Esophagus squamous epithelium (tissue), 5 donors: ENCODE data around the gene TAP1. TPM values are rescaled to one million over a fixed set of nuclear protein-coding genes. Genes with fewer than 3 reads are reported as not detected.
"Not testable (repeated sequence)": the region's sequence is repeated elsewhere in the genome, so short reads cannot be mapped to it uniquely, and the experiment has no call there.

Source experiments
- DNase-seq: peaks from one replicate; lab custom pipeline; 2025; lab: John Stamatoyannopoulos, UW
- H3K27ac ChIP-seq, 4 donors: fragments of 200-600 bp; sonication (generic); one replicate each; pipeline ENCODE4 v1.5.1; 2016 to 2019; ENCODE audit warnings: mild to moderate bottlenecking in 1 of 4
- H3K27me3 ChIP-seq, 4 donors: fragments of 200-600 bp; sonication (generic); 1 replicate in 3 of 4; 2 replicates in 1 of 4; pipeline versions ENCODE4 v1.5.1 to v1.6.0; 2017 to 2021; ENCODE audit warnings: antibody characterized with exemption in 1 of 4
- H3K36me3 ChIP-seq, 3 donors: fragments of 200-600 bp; sonication (generic); one replicate each; pipeline ENCODE4 v1.5.1; 2016 to 2019
- H3K4me1 ChIP-seq, 3 donors: fragments of 200-600 bp; sonication (generic); one replicate each; pipeline ENCODE4 v1.5.1; 2017 to 2019
- H3K4me3 ChIP-seq, 4 donors: fragments of 200-600 bp; sonication (generic); 1 replicate in 3 of 4; 2 replicates in 1 of 4; pipeline ENCODE4 v1.5.1; 2016 to 2019; ENCODE audit warnings: mild to moderate bottlenecking in 2 of 4, moderate library complexity in 1 of 4
- H3K9me3 ChIP-seq, 3 donors: fragments of 200-600 bp; sonication (generic); one replicate each; pipeline ENCODE4 v1.5.1; 2016 to 2019
- POLR2A ChIP-seq, 4 donors: fragments of 450-650 bp; IDR thresholded peaks; one replicate each; pipeline ENCODE4 v1.6.1; 2017; ENCODE audit warnings: antibody characterized with exemption in 4 of 4, mild to moderate bottlenecking in 4 of 4, moderate library complexity in 3 of 4
- WGBS, 2 donors: methylation state at CpG; one replicate each; pipeline ENCODE4 v1.1.5; 2018; 5-methylcytosine and 5-hydroxymethylcytosine counted together
- intact Hi-C: fragments of 100-400 bp; cut with DNase I; formaldehyde crosslinking; loops from one replicate; pipeline ENCODE4 v1.15.0; 2022
- total RNA-seq, 4 donors: library from RNA; depleted of rRNA; stranded (reverse); fragments of >200 nt; gene quantifications; one replicate each; pipeline ENCODE4 v1.1.0, GENCODE V29; 2016
- TF ChIP-seq, protein P1 (sequence below), 6 experiments: fragments of 450-650 bp in 4 of 6; fragments of 200-600 bp in 2 of 6; sonication (generic) in 2 of 6; IDR thresholded peaks; one replicate each; pipeline ENCODE4 v1.5.1; 2016 to 2019; ENCODE audit warnings: antibody characterized with exemption in 6 of 6, mild to moderate bottlenecking in 4 of 6, moderate library complexity in 4 of 6
- donor health status: DM: yes; HTN: yes; CAD: no.

Gene TAP1
- total RNA-seq, 4 donors from 2014 or later, result 31.7 to 95.5 (median 40.3) TPM

DNA sequence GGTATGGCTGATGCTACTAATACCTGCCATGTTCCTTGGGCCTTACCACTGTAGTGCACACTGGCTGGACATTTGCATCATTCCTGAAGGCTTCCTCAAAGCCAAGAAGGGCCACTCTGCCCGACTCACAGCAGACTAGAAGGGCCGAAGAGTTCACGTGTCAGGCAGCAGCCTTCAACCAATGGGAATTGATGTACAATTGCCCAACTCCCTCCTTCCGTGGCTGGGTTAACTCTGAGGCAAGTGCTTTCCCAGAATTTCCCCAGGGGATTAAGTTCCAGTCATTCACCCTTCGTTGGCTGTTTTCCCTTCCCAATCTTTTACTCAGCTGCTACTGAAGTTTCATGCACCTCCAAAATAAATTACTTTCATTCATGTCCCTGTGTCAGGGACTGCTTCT lies 30.3 kb upstream of the TAP1 start:
- Histone ChIP-seq H3K4me1 (peaks cover 0 to 19% (median 10%) of the 10 kb centered on the region in 3 donors), H3K36me3 (no peaks in the 10 kb centered on the region), H3K4me3 (no peak overlapping the region), H3K27me3 (peaks cover 0 to 9% (median 0%) of the 10 kb centered on the region in 4 donors), H3K27ac (no peak overlapping the region), H3K9me3 (no peaks in the 10 kb centered on the region)
- no peak for TF ChIP-seq POLR2A (IDR thresholded peaks at IDR 0.05)
- TF ChIP-seq, protein P1, sequence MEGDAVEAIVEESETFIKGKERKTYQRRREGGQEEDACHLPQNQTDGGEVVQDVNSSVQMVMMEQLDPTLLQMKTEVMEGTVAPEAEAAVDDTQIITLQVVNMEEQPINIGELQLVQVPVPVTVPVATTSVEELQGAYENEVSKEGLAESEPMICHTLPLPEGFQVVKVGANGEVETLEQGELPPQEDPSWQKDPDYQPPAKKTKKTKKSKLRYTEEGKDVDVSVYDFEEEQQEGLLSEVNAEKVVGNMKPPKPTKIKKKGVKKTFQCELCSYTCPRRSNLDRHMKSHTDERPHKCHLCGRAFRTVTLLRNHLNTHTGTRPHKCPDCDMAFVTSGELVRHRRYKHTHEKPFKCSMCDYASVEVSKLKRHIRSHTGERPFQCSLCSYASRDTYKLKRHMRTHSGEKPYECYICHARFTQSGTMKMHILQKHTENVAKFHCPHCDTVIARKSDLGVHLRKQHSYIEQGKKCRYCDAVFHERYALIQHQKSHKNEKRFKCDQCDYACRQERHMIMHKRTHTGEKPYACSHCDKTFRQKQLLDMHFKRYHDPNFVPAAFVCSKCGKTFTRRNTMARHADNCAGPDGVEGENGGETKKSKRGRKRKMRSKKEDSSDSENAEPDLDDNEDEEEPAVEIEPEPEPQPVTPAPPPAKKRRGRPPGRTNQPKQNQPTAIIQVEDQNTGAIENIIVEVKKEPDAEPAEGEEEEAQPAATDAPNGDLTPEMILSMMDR (IDR thresholded peaks at IDR 0.05), result no peak
- no peak for DNase-seq
- WGBS, 2 donors, result 20 to 23% methylated on average over 5 of the region's 5 CpGs
- intact Hi-C loops, result loop anchor here (5.0 to 10.0 kb wide), 2 partner anchors 51 to 99 kb away; no protein-coding TSS in a partner anchor

DNA sequence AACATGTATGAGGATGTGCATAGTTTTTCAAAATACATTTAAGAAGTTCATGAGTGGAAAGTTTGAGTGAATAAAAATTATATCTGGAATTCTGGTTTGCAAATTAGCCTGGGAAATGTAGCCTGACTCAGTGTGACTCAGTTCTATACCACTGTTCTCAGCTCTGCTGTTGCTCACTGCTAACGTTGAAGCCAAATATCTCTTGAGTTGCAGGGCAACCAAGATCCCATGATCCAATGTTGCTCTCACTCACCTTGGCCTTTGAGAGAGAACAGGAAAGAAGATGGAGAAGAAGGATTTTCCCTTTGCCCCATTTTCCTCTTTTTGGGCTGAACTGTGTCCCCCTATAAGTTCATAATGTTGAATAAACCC lies 29.4 kb upstream of the TAP1 start:
- Histone ChIP-seq H3K4me3 (no peak overlapping the region), H3K36me3 (no peaks in the 10 kb centered on the region), H3K9me3 (no peaks in the 10 kb centered on the region), H3K27ac (no peak overlapping the region), H3K27me3 (peaks cover 0 to 9% (median 0%) of the 10 kb centered on the region in 4 donors), H3K4me1 (peaks cover 0 to 19% (median 10%) of the 10 kb centered on the region in 3 donors)
- TF ChIP-seq, protein P1 (IDR thresholded peaks at IDR 0.05), result no peak
- no peak for TF ChIP-seq POLR2A (IDR thresholded peaks at IDR 0.05)
- DNase-seq, result no peak
- 11 to 25% methylated on average over 1 of the region's 1 CpG for WGBS, 2 donors
- intact Hi-C loops, result loop anchor here (5.0 to 10.0 kb wide), 2 partner anchors 52 to 99 kb away; no protein-coding TSS in a partner anchor

DNA sequence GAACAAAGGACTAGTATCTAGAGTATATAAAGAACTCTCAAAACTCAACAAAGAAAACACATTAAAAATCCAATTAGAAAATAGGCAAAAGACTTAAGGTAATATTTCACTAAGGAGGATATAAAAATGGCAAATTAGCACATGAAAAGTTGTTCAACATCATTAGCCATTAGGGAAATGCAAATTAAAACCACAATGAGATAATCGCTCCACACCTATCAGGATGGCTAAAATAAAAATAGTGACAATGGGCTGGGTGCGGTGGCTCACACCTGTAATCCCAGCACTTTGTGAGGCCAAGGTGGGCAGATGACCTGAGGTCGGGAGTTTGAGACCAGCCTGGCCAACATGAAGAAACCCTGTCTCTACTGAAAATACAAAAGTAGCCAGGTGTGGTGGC lies 27.5 kb upstream of the TAP1 start:
- H3K9me3 ChIP-seq, H3K4me1 ChIP-seq, H3K27ac ChIP-seq, H3K27me3 ChIP-seq, H3K4me3 ChIP-seq, DNase-seq, H3K36me3 ChIP-seq: not testable (repeated sequence)
- intact Hi-C loops, result loop anchor here (5.0 to 10.0 kb wide), 2 partner anchors 54 to 101 kb away; no protein-coding TSS in a partner anchor
- 73 to 81% methylated on average over 3 of the region's 3 CpGs for WGBS, 2 donors

- intact Hi-C loops, result loop anchor here (5.0 to 10.0 kb wide), 2 partner anchors 55 to 103 kb away; no protein-coding TSS in a partner anchor
- Histone ChIP-seq H3K27ac (no peak overlapping the region), H3K4me3 (no peak overlapping the region), H3K4me1 (peaks cover 0 to 6% (median 4%) of the 10 kb centered on the region in 3 donors), H3K36me3 (no peaks in the 10 kb centered on the region), H3K27me3 (peaks cover 0 to 13% (median 0%) of the 10 kb centered on the region in 4 donors), H3K9me3 (no peaks in the 10 kb centered on the region)
- WGBS, 2 donors, result 67 to 68% methylated on average over 16 of the region's 35 CpGs
- DNase-seq, result no peak
- TF ChIP-seq, protein P1 (IDR thresholded peaks at IDR 0.05), result no peak
- no peak for TF ChIP-seq POLR2A (IDR thresholded peaks at IDR 0.05)
These were observed 26.2 kb upstream of the TAP1 start for GRCh38 chr6:32879691-32880090.

GRCh38 chr6:32876603-32877002 lies 23.1 kb upstream of the TAP1 start:
- DNase-seq, result no peak
- TF ChIP-seq, protein P1 (IDR thresholded peaks at IDR 0.05), result no peak
- no peak for TF ChIP-seq POLR2A (IDR thresholded peaks at IDR 0.05)
- Histone ChIP-seq H3K4me3 (no peak overlapping the region), H3K27ac (no peak overlapping the region), H3K9me3 (peaks cover 0 to 7% (median 0%) of the 10 kb centered on the region in 3 donors), H3K4me1 (no peaks in the 10 kb centered on the region), H3K27me3 (peaks cover 0 to 25% (median 0%) of the 10 kb centered on the region in 4 donors), H3K36me3 (no peaks in the 10 kb centered on the region)
- intact Hi-C loops, result no loop called here
- 82 to 89% methylated on average over 2 of the region's 2 CpGs for WGBS, 2 donors

GRCh38 chr6:32873947-32874346 lies 20.4 kb upstream of the TAP1 start:
- H3K4me3 ChIP-seq, H3K4me1 ChIP-seq, H3K9me3 ChIP-seq, H3K36me3 ChIP-seq, DNase-seq, intact Hi-C loops, H3K27ac ChIP-seq: not testable (repeated sequence)
- peaks cover 0 to 34% (median 0%) of the 10 kb centered on the region in 4 donors for H3K27me3 ChIP-seq
- 19 to 20% methylated on average over 1 of the region's 1 CpG for WGBS, 2 donors
